Activated naive CD8-positive, alpha-beta T cell treated with anti-CD3 and anti-CD28 coated beads, Interleukin-2, amount 50 U/mL, for 16 hours (primary cell): ENCODE measurements around the gene PTPRN.
"Not testable (repeated sequence)": the region's sequence is repeated elsewhere in the genome, so short reads cannot be mapped to it uniquely, and the experiment has no call there.

Experiments
- DNase-seq: peaks from one replicate; pipeline ENCODE4 v3.0.0-alpha.2; 2020; ENCODE audit warnings: low read depth, low spot score

Gene PTPRN

DNA sequence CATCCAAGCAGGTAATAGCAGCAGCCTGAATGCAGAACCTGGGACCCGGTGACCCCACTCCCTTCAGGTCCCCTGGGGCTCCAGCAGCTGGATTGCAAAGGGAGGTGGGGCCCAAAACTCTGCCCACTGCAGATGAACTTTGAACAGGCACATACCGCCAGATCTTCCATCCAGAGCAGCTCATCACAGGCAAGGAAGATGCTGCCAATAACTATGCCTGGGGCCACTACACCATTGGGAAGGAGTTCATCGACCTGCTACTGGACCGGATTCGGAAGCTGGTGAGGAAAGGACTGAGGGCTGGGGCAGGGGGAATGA lies 39.2 kb downstream of the PTPRN start:
- DNase-seq: no peak

DNA sequence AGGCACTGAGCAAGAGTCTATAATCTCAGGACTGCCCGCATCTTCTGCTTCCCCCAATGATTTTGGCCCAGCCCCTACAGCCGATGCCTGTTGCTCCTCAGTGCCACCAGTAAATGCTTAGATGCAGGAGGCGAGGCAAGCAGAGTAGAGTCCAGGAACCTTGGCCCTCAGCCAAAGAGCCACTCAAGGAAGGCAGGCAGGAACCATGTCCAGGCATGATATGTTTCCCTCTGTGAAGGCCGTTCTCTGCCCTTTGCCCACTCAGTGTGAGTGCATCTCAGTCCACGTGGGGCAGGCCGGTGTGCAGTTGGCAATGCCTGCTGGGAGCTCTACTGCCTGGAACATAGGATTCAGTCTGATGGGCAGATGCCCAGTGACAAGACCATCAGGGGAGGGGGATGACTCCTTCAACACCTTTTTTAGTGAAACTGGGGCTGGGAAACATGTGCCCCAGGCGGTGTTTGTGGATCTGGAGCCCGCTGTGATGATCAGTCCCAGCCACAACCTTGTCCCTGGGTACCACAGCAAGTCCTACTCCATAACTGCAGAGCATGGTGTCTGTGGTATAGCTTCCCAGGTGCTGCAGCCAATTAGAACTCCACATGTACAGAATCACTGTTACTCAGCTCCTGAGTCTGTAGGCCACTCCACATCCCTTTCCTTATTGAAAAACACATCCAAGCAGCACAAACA lies 39.7 kb downstream of the PTPRN start:
- DNase-seq: no peak

DNA sequence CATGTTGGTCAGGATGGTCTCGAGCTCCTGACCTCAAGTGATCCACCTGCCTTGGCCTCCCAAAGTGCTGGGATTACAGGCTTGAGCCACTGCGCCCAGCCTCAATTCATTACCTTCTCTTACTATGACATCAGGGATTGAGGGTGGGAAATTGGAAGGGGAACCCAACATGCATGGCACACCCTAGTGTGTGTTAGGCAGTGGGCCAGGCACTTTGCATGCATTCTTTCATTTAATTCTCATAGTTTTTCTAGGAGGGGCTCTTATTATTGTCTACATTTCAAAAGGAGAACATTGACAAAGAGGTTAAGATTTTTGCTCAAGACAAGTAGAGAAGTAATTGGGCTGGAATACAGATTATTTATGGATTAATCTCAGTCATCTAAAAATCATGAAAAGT lies 40.9 kb downstream of the PTPRN start:
- no peak for DNase-seq

DNA sequence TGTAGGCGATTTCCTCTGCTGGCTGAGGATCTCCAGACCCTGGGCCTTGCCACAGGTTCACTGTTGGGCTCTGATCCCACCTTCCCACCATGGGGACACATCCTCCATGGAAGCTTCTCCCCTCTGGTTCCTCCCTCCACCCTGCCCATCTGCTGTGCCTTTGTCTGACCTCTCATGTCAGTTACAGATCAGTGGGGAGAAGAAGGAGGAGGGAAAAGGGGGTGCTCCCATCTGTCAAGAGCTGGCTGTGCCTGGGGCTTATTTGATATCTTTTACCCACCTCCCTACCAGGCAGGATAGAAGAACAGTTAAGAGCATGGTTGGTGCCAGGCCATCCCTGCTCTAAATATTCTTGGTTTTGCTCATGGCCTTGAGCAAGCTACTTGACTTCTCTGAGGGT lies 42.3 kb downstream of the PTPRN start:
- no peak for DNase-seq

DNA sequence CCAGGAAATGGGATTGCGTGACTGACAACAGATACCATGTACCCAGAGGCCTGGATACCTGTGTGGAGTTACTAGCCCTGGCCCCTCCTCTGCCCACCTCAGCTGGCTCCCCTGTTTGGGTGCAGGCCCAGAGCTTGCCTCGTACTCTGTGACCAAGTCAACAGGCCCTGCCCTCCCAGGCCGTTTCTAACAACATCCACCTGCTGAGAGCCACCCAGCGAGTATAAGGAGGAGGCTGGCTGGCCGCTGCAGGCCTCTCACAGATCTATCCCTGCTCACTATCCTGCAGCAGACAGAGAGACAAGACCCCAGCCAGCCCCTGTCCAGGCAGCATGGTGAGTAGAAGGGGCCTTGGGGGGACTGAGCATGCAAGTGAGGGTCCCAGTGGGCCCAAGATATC lies 43.0 kb downstream of the PTPRN start:
- DNase-seq: no peak

DNA sequence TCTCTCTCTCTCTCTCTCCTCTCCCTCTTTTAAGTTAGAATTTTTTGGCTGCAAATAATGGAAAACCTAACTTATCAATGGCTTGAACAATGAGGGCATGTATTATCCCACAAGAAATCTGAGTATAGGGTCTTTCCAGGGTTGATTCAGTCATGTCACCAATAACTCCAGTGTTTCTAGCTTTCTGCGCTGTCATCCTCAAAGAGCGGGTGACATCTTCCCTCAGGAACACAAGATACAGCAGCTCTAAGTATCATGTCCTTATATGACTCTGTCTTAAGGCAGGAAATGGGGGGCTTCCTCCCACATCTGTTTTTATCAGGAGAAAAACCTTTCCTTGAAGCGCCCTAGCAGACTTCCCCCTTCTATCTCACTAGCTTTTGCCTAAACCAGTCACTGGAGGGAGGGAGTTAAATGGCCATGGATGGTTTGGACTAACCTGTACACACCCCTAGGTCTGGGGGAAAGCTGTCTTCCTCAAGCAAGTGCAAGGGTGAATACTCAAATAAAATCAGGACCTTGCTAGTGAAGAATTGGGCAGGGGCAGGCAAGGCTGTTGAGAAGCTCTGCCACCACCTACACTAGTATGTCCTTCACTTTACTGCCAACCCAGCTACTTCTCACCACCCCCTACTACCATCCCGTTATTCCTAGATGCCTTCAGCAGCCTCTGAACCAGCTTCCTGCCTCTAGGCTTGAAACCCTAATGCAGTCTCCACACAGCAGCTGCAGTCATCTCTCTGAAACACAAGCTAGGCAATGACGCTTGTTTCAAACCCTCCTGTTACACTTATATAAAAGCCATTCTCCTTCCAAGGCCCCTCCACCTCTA lies 48.0 kb downstream of the PTPRN start:
- no peak for DNase-seq

DNA sequence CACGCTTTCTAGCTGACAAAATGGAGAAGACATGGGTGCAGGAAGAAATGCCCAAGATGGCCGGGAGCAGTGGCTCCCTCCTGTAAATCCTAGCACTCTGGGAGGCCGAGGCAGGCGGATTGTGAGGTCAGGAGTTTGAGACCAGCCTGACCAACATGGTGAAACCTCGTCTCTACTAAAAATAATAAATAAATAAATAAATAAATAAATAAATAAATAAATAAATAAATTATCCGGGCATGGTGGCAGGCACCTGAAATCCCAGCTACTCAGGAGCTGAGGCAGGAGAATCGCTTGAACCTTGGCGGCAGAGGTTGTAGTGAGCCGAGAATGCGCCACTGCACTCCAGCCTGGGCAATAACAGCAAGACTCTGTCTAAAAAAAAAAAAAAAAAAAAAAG lies 50.3 kb downstream of the PTPRN start:
- not testable (repeated sequence) for DNase-seq

DNA sequence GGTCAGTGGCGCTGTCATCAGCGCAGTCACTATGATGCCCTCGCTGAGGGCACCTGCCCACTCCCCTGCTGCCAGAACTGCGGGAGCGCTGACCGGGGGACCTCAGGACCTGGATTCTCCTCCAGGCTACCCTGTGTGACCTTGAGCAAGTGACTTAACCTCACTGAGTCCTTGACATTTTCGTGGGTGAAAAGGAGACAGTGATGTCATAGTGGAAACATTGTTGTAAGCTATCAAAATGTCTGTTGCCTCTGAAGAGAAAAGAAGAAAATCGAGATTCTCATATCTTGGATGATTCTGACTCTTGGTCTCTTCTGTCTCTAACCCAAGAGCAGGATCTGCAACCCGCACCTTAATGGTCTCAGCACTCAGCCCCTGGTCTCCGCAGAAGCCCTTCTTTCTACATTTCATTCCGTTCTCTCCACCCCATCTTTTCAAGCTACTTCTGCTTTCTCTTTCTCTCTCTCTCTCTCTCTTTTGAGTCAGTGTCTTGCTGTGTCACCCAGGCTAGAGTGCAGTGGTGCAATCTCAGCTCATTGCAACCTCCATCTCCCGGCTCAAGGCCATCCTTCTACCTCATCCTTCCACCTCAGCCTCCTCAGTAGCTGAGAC lies 54.5 kb downstream of the PTPRN start:
- DNase-seq: no peak

DNA sequence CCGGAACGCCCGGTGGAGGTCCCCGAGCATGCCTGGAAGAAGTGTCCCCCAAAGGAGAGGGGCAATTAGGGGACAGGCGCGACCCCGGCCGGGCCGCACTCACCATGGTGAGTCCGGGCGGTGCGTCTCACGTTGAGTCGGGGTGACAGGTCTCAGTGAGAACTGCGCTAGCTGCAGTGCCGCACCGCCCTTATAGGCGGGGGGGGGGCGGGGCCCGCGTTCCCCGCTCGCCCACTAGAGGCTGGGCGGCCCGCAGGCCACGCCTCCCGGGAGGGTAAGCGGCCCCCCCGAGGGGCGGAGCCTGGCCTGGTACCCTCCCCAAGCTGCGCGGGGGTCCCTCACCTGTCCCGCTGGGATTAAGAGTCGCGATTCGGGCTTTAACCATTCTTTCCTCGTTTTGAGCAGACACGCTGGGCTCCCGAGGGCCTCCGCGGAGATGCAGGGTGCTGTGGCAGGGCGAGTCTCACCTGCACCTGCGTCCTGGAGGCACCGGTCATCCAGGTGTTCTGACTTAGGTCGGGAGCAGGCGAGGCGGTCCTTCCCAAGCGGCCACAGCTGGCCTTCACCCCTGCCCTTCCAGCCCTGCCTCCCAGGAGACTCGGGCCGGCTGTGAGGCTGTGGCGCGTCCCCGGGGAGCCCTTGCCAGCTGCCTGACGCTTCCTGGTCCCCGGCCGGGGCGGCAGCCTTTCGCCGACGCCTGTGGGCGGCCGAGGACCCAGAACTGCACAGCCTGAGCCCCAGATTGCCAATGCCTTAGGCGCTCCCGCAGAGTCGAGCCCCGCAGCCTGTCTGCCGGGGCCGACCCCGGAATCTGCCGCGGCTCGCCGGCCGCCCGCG lies 55.2 kb downstream of the PTPRN start, which contains the start of gene TUBA4A:
Gene TUBA4A, minus strand, starts transcription at position 166 of the 837 bp plus-strand sequence. Its CDS starts 60 bp downstream, at position 106.
- DNase-seq: peak; percentile 75

DNA sequence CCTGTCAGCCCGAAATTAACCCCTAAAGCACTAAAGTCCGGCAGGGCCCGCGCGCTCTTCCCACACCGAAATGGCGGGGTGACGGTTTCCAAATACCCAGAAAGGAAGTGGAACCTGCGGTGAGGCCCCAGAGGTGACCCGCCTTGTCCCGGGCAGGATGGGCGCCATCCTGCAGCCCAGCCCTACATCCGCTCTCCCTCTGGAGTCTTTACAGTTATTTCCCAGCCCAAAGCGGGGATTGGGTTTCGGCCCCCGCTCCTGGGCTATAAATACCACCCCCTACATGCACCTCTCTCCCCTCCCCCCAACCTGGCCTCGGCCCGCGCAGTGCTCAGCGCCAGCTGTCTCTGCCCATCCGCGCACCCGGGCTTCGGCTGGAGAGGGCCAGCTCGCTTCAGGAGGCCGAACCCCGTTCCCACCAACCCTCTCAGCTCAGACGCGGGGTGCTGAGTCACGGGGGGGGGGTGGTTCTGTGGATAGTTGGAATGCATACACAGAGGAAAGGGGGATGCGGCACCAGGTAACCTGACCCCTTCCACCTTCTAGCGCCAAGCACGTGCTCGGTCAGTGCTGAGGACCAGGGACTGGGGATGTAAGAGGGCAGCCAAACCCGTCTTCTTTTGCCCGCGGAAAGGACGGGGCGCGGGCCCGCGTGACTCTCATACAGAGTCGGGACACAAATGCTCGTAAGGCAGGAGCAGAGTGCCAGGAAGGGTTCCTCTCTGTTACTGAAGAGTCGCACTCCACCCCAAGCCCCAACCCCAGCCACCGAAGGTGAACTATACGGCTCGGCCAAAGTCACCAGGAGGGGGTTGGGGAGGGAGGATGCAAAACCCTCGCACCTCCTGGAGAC lies 56.1 kb downstream of the PTPRN start, which contains the start of gene TUBA4B:
Gene TUBA4B, plus strand, starts transcription at position 344 of the 853 bp plus-strand sequence. Its CDS starts 165 bp downstream, at position 509.
- no peak for DNase-seq

DNA sequence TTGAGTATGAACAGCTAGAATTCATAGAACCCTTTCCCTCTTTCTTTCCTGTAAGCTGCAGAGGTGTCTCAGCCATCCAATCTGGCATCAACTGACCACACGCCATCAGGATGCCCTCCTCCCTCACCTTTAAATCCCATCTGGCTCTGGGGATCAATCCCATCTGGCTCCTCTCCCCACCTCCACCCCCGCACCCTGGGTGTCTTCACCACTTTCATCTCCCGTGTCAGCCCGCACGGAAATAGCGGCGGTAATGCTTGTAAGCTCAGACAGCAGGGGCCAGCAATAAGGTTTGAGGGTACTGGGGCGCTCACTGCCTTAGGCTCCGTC lies 56.7 kb downstream of the PTPRN start:
- no peak for DNase-seq

DNA sequence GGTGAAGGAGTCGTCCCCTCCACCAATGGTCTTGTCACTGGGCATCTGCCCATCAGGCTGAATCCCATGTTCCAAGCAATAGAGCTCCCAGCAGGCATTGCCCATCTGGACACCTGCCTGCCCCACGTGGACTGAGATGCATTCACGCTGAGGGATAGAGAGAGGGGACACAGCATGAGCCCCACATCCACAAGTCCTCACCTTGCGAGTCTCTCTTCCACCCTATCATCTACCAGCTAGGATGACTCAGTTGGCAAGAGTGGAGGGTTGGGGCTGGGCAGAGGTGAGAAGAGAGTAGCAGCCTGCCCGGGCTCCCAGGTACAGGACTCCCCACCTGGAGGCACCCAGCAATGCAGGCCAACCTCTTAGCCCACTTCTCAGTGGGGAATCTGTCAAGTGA lies 57.1 kb downstream of the PTPRN start:
- DNase-seq: no peak

DNA sequence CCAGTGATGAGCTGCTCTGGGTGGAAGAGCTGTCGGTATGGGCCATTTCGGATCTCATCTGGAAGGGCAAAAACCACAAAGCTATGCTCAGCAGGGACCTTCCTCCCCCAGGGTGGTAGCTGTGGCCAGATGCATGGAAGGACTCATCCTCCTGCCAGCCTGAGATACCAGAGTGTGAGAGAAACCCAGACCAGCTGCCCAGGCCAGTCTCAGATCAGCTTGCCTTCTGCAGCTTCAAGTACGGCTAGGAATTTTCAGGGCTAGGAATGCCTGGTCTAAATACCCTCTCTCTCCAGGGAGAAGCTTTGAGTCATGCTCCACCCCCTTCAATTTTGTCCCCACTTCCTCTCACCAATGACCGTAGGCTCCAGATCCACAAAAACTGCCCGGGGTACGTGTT lies 57.5 kb downstream of the PTPRN start:
- no peak for DNase-seq

DNA sequence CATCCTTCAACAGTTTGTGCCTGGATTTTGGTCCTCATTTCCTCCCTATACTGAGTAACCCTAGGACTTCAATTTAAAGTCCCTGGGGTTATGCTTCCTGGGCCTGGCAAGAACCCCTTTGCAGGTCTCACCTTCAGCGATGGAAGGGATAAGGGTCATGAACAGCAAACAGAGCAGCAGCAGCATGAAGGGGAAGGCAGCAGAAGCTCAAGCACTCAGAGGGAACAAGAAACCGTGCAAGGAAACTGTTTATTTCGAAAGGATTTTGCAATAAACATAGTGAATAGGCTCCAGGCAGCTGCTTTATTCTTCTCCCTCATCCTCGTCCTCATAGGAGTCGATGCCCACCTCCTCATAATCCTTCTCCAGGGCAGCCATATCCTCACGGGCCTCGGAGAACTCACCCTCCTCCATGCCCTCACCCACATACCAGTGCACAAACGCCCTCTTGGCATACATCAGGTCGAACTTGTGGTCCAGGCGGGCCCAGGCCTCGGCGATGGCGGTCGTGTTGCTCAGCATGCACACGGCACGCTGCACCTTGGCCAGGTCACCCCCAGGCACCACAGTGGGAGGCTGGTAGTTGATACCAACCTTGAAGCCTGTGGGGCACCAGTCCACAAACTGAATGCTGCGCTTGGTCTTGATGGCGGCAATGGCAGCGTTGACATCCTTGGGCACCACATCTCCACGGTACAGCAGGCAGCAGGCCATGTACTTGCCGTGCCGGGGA lies 59.0 kb downstream of the PTPRN start:
- no peak for DNase-seq

DNA sequence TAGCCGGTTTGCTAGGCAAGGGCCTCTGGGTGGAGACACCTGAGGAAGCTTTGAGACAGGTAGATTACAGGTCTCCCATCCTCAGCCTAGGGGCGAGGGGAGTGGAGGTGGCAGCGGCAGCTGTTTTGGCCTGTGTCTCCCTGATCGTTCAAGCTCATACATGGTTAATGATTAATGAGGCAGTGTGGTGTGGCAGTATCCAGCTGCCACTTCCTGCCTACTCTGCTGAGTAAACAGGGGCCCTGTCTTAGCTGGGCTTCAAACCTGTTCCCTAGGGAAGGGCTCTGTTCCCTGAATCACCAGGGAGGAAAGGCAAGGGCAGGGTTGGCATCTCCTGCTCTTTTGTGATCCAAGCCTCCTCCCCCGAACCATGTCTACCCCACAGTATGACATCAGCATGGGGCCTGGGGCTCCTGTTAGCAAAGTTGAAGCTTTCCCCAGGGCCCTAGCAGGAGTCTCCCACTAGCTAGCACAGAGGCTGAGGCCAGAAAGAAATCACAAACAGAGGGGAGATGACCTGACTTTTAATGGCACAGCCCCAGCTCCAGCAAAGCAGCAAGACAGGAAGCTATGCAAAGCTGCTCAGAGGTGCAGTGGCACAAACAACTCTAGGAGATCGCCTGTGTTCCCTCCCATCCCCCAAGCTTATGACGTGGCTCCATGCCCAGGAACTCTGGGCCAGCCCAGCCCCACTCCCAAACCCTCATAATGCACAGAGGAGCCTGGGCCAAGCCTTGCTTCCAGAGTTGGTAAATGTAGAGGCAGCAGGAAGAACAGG lies 59.8 kb downstream of the PTPRN start:
- DNase-seq: no peak

DNA sequence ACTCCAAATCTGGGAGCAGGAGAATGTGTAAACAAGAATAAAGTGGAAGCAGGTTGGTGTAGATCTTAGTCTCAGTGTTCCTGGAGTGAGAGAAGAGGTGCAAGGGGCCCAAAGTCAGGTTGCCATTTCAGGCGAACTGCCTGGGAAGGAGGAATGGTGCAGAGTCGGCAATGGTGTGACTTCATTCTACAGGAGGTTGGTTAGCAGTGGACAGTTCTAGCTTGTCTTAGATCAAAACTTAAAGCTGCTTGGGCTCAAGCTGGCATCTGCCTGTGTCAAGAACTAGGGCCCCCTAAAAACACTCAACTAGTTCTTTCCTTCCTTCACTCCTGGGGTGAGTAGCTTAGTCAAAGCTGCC lies 60.4 kb downstream of the PTPRN start:
- DNase-seq: no peak

DNA sequence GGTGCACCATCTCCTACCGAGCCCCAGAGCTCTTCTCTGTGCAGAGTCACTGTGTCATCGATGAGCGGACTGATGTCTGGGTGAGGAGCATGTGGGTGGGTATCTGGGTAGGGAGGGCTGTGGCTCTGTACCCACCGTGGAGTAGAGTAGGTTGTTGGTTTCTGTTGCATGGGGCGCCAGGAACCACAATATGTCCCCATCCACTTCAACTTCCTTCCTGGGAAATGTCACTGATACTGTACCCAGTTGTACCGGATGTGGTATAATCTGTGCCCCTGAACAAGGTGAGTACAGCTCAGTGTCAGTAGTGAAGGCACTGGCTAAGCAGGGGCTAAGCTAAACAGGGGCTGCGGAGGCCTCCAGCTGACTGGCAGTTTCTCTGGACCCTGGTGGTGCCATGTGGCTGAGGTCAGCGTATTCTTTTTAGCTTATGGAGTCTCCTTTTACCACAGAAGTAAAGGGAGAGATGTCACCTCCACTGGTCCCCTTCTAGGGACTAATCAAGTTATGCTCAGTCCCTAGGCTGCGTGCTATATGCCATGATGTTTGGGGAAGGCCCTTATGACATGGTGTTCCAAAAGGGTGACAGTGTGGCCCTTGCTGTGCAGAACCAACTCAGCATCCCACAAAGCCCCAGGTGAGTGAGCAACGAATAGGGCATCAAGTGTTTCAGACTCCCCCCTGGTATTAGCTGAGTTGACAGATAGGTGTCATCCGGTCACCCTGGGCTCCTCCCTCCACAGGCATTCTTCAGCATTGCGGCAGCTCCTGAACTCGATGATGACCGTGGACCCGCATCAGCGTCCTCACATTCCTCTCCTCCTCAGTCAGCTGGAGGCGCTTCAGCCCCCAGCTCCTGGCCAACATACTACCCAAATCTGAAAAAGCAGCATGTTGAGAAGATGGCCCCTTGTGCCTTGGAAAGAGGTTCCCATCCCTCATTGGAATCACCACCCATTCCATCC lies 61.2 kb downstream of the PTPRN start:
- no peak for DNase-seq

DNA sequence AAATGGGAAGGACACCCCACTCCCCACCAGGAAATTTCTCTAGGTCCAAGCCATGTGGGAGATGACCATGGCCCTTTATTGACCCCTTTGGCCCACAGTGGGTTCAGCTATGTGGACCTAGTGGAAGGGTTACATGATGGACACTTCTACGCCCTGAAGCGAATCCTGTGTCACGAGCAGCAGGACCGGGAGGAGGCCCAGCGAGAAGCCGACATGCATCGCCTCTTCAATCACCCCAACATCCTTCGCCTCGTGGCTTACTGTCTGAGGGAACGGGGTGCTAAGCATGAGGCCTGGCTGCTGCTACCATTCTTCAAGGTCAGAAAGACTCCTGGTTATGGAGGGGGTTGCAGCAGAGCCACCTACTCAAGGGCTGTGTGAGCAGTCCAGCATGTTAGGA lies 62.6 kb downstream of the PTPRN start:
- no peak for DNase-seq

DNA sequence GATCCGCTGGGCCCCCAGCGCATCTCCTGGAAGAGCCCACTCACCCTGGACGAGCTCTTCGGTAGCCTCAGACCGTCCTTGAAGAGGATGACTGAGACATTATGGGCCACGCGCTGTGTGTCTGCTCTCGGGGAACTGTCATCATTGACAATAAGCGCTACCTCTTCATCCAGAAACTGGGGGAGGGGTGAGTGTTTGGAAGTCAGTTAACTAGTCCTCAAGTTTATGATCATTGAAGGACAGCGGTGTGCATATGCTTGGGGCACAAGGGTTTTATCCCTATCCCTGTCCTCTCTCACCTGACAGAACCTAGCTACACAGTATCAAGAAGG lies 63.3 kb downstream of the PTPRN start:
- no peak for DNase-seq
